ENCODE measurements around the gene TRNAU1AP.

DNA sequence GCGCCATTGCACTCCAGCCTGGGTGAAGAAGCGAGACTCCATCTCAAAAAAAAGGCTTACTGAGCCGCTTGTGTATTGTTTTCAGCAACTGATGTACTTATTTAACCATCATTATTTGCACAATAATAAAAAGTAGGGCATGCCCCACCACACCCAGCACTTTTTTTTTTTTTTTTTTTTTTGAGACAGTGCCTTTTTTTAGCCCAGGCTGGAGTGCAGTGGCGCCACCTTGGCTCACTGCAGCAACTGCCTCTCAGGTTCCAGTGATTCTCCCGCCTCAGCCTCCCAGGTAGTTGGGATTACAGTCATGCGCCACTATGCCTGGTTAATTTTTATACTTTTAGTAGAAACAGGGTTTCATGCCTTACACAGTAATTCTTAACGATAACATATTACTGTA, 12.2 kb upstream of the TRNAU1AP start:
- TF ChIP-seq POLR2AphosphoS5 (IDR thresholded peaks at IDR 0.05), result no peak
- no peak for TF ChIP-seq POLR2A (IDR thresholded peaks at IDR 0.05)
- TF ChIP-seq, protein P1, sequence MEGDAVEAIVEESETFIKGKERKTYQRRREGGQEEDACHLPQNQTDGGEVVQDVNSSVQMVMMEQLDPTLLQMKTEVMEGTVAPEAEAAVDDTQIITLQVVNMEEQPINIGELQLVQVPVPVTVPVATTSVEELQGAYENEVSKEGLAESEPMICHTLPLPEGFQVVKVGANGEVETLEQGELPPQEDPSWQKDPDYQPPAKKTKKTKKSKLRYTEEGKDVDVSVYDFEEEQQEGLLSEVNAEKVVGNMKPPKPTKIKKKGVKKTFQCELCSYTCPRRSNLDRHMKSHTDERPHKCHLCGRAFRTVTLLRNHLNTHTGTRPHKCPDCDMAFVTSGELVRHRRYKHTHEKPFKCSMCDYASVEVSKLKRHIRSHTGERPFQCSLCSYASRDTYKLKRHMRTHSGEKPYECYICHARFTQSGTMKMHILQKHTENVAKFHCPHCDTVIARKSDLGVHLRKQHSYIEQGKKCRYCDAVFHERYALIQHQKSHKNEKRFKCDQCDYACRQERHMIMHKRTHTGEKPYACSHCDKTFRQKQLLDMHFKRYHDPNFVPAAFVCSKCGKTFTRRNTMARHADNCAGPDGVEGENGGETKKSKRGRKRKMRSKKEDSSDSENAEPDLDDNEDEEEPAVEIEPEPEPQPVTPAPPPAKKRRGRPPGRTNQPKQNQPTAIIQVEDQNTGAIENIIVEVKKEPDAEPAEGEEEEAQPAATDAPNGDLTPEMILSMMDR (IDR thresholded peaks at IDR 0.05), result no peak
- TF ChIP-seq EP300 (IDR thresholded peaks at IDR 0.05), result no peak
